ENCODE results near the gene RAPGEF2.

DNA sequence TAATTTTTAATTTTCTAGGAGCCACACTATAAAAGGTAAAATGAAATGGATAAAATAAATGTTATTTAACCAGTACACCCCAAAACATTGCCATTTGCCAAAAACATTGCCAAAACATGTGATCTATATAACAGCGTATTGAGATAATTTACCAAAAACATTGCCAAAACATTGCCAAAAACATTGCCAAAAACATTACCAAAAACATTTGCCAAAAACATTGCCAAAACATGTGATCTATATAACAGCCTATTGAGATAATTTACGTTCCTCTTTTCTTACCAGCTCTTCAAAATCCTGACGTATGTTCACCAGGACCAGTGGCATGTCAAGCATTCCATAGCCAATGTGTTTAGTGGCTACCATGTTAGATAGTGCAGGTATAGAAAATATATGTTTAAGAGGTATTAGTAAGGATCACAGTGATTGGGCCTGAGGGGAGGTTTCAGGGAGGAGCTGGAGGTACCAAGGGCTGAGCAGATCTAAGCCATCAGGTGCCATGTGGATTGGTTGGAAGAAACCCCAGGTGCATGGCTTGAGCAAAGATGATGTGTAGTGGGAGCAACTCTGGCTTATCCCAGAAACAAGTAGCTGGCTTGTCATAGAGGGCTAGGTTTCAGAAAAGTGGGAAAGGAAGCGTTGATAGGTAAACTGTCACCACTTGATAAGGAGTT is 42.6 kb downstream of the RAPGEF2 start:
- TF ChIP-seq, protein P1, sequence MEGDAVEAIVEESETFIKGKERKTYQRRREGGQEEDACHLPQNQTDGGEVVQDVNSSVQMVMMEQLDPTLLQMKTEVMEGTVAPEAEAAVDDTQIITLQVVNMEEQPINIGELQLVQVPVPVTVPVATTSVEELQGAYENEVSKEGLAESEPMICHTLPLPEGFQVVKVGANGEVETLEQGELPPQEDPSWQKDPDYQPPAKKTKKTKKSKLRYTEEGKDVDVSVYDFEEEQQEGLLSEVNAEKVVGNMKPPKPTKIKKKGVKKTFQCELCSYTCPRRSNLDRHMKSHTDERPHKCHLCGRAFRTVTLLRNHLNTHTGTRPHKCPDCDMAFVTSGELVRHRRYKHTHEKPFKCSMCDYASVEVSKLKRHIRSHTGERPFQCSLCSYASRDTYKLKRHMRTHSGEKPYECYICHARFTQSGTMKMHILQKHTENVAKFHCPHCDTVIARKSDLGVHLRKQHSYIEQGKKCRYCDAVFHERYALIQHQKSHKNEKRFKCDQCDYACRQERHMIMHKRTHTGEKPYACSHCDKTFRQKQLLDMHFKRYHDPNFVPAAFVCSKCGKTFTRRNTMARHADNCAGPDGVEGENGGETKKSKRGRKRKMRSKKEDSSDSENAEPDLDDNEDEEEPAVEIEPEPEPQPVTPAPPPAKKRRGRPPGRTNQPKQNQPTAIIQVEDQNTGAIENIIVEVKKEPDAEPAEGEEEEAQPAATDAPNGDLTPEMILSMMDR (IDR thresholded peaks at IDR 0.05) = no peak
- TF ChIP-seq POLR2A (IDR thresholded peaks at IDR 0.05) = no peak

Data from stomach (tissue), 4 donors.